Neuronal stem cell (in vitro differentiated cells): ENCODE data around the gene SNURF.

ENCODE experiments used
- DNase-seq: peaks from one replicate; pipeline ENCODE4 v3.0.0-alpha.2; 2013; ENCODE audit warnings: low spot score
- H2AFZ ChIP-seq: one replicate; pipeline ENCODE4 v1.6.1; 2013; ENCODE audit warnings: mild to moderate bottlenecking, low read length, inconsistent platforms
- H2AK5ac ChIP-seq: 2 replicates; pipeline ENCODE4 v1.6.1; 2013; ENCODE audit warnings: low read depth, mild to moderate bottlenecking, inconsistent platforms, low read length, moderate library complexity, mixed read lengths
- H2BK120ac ChIP-seq: 2 replicates; pipeline ENCODE4 v1.6.1; 2013; ENCODE audit warnings: low read depth, mild to moderate bottlenecking, inconsistent platforms, low read length, moderate library complexity, mixed read lengths
- H2BK12ac ChIP-seq: one replicate; pipeline ENCODE4 v1.6.1; 2013; ENCODE audit warnings: low read length, inconsistent platforms
- H2BK15ac ChIP-seq: 2 replicates; pipeline ENCODE4 v1.6.1; 2013; ENCODE audit warnings: mild to moderate bottlenecking, low read length, inconsistent platforms, mixed read lengths
- H2BK5ac ChIP-seq: one replicate; pipeline ENCODE4 v1.6.1; 2013; ENCODE audit warnings: inconsistent platforms, mild to moderate bottlenecking, low read length, moderate library complexity
- H3K14ac ChIP-seq: one replicate; pipeline ENCODE4 v1.6.1; 2013; ENCODE audit warnings: low read length, inconsistent platforms
- H3K18ac ChIP-seq: 2 replicates; pipeline ENCODE4 v1.6.1; 2013; ENCODE audit warnings: low read length, inconsistent platforms
- H3K23ac ChIP-seq: 2 replicates; pipeline ENCODE4 v1.6.1; 2013; ENCODE audit warnings: low read depth, mild to moderate bottlenecking, mixed read lengths, low read length, inconsistent platforms; ENCODE audit not compliant: poor library complexity
- H3K27ac ChIP-seq: replicated peaks from 3 replicates; pipeline ENCODE4 v1.5.1; 2013; ENCODE audit warnings: low read length, inconsistent platforms
- H3K27me3 ChIP-seq, 3 experiments: 2 replicates each; pipeline ENCODE4 v1.6.1; 2013; ENCODE audit warnings: low read length in 3 of 3, mild to moderate bottlenecking in 2 of 3, inconsistent platforms in 1 of 3, low read depth in 1 of 3, mixed read lengths in 1 of 3, moderate library complexity in 1 of 3; ENCODE audit not compliant: control insufficient read depth in 3 of 3, insufficient read depth in 3 of 3
- H3K36me3 ChIP-seq, 2 donors: replicated peaks in 1 of 2; 2 replicates each; pipeline ENCODE4 v1.6.1; 2013; ENCODE audit warnings: low read length in 2 of 2; ENCODE audit not compliant: control insufficient read depth in 2 of 2, insufficient read depth in 2 of 2
- H3K4ac ChIP-seq: 2 replicates; pipeline ENCODE4 v1.6.1; 2013; ENCODE audit warnings: inconsistent platforms, mild to moderate bottlenecking, low read length, moderate library complexity
- H3K4me1 ChIP-seq, 2 donors: 1 replicate in 1 of 2; 2 replicates in 1 of 2; pipeline ENCODE4 v1.6.1; 2013; ENCODE audit warnings: low read length in 2 of 2, low read depth in 1 of 2; ENCODE audit not compliant: control insufficient read depth in 2 of 2, insufficient read depth in 1 of 2
- H3K4me2 ChIP-seq: one replicate; pipeline ENCODE4 v1.6.1; 2013; ENCODE audit warnings: mild to moderate bottlenecking, low read length, inconsistent platforms; ENCODE audit not compliant: insufficient read depth, poor library complexity, severe bottlenecking
- H3K4me3 ChIP-seq, 2 donors: 2 replicates each; pipeline ENCODE4 v1.5.1; 2013; ENCODE audit warnings: low read length in 2 of 2, mild to moderate bottlenecking in 2 of 2, inconsistent platforms in 1 of 2, moderate library complexity in 1 of 2
- H3K79me1 ChIP-seq: one replicate; pipeline ENCODE4 v1.6.1; 2013; ENCODE audit warnings: low read depth, mild to moderate bottlenecking, inconsistent platforms, low read length, moderate library complexity
- H3K9ac ChIP-seq: one replicate; pipeline ENCODE4 v1.6.1; 2013; ENCODE audit warnings: mild to moderate bottlenecking, low read depth, low read length, inconsistent platforms; ENCODE audit not compliant: poor library complexity
- H3K9me3 ChIP-seq, 2 donors: replicated peaks in 1 of 2; 2 replicates each; pipeline versions ENCODE3 to v1.6.1; 2013; ENCODE audit warnings: low read length in 2 of 2, mild to moderate bottlenecking in 2 of 2, inconsistent platforms in 1 of 2, low read depth in 1 of 2, mixed read lengths in 1 of 2, moderate library complexity in 1 of 2; ENCODE audit not compliant: control insufficient read depth in 2 of 2, insufficient read depth in 1 of 2
- H4K8ac ChIP-seq: one replicate; pipeline ENCODE4 v1.6.1; 2013; ENCODE audit warnings: low read depth, mild to moderate bottlenecking, inconsistent platforms, low read length, moderate library complexity
- H4K91ac ChIP-seq: one replicate; pipeline ENCODE4 v1.6.1; 2013; ENCODE audit warnings: low read length, low read depth, mild to moderate bottlenecking, inconsistent platforms; ENCODE audit not compliant: poor library complexity
- WGBS, 2 donors: extraction: QIAGEN DNeasy Blood & Tissue Kit; methylation state at CpG; one replicate each; pipeline ENCODE4 v1.1.7; 2013; ENCODE audit warnings: missing lambda C conversion rate in 2 of 2, mixed read lengths in 1 of 2; ENCODE audit not compliant: insufficient read length in 2 of 2, insufficient replicate concordance in 1 of 2; ENCODE audit errors: extremely low coverage in 2 of 2; 5-methylcytosine and 5-hydroxymethylcytosine counted together

Gene SNURF

GRCh38 chr15:24944954-24945353, 9.8 kb upstream of the SNURF start:
- Histone ChIP-seq H3K4ac (no peak overlapping the region), H3K4me1 (no peaks in the 10 kb centered on the region), H4K8ac (no peak overlapping the region), H3K36me3 (peaks cover 0 to 3% of the 10 kb centered on the region in 2 donors), H2AK5ac (no peak overlapping the region), H2BK15ac (no peak overlapping the region), H4K91ac (no peak overlapping the region), H2AFZ (no peak overlapping the region), H3K18ac (no peak overlapping the region), H3K79me1 (no peaks in the 10 kb centered on the region), H3K9ac (no peak overlapping the region), H3K4me3 (no peak overlapping the region), H3K27ac (no peak overlapping the region), H3K14ac (no peak overlapping the region), H3K4me2 (no peak overlapping the region), H3K9me3 (peaks cover 0 to 2% of the 10 kb centered on the region in 2 donors), H2BK12ac (no peak overlapping the region), H3K23ac (no peak overlapping the region), H2BK5ac (no peak overlapping the region), H3K27me3 (no peaks in the 10 kb centered on the region), H2BK120ac (no peak overlapping the region)
- WGBS, 2 donors = no CpG with 5 or more reads among the region's 1 CpG
- no peak for DNase-seq

DNA sequence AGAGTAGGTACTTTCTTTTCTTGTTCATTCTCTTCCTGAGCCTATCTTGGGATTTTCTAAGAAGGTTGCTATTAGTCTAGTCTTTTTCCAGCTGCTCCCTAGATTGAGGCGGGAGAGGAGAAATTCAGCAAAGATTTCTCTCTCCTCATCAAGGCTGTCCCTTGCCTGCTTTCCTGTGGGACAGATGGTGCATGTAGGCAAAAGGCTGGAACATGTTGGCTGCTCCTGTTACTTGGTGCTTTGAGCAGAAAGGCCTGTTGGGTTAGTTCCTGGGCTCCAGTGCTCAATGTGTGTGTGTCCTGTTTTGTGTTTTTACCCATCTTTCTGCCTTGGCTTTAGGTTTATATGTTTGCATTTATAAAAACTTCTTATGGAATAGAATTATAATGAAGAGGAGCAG, 9.1 kb upstream of the SNURF start:
- H2BK5ac ChIP-seq = no peak overlapping the region
- no peak overlapping the region for H4K8ac ChIP-seq
- H2BK15ac ChIP-seq = no peak overlapping the region
- no peak overlapping the region for H3K18ac ChIP-seq
- no peak overlapping the region for H4K91ac ChIP-seq
- H3K4me1 ChIP-seq = no peaks in the 10 kb centered on the region
- H3K9me3 ChIP-seq = peaks cover 0 to 2% of the 10 kb centered on the region in 2 donors
- H3K27ac ChIP-seq = no peak overlapping the region
- no peak overlapping the region for H3K9ac ChIP-seq
- H3K27me3 ChIP-seq = no peaks in the 10 kb centered on the region
- H3K14ac ChIP-seq = no peak overlapping the region
- H3K4ac ChIP-seq = no peak overlapping the region
- H3K4me3 ChIP-seq = no peak overlapping the region
- no peak overlapping the region for H3K4me2 ChIP-seq
- H3K23ac ChIP-seq = no peak overlapping the region
- DNase-seq = no peak
- H2AFZ ChIP-seq = no peak overlapping the region
- H3K79me1 ChIP-seq = no peaks in the 10 kb centered on the region
- WGBS, 2 donors = no CpG with 5 or more reads among the region's 1 CpG
- peaks cover 0 to 3% of the 10 kb centered on the region in 2 donors for H3K36me3 ChIP-seq
- H2BK120ac ChIP-seq = no peak overlapping the region
- no peak overlapping the region for H2AK5ac ChIP-seq
- no peak overlapping the region for H2BK12ac ChIP-seq

GRCh38 chr15:24948495-24948894, 6.3 kb upstream of the SNURF start:
- Histone ChIP-seq H3K27ac (no peak overlapping the region), H2BK5ac (no peak overlapping the region), H3K4me3 (no peak overlapping the region), H3K4ac (no peak overlapping the region), H4K8ac (no peak overlapping the region), H2AFZ (no peak overlapping the region), H3K4me2 (no peak overlapping the region), H2AK5ac (no peak overlapping the region), H3K4me1 (no peaks in the 10 kb centered on the region), H3K36me3 (peaks cover 0 to 6% of the 10 kb centered on the region in 2 donors), H2BK12ac (no peak overlapping the region), H3K14ac (no peak overlapping the region), H4K91ac (no peak overlapping the region), H3K18ac (no peak overlapping the region), H3K27me3 (no peaks in the 10 kb centered on the region), H2BK15ac (no peak overlapping the region), H3K79me1 (no peaks in the 10 kb centered on the region), H3K23ac (no peak overlapping the region), H3K9me3 (no peaks in the 10 kb centered on the region), H2BK120ac (no peak overlapping the region), H3K9ac (no peak overlapping the region)
- no peak for DNase-seq
- WGBS, 2 donors = no CpG with 5 or more reads among the region's 3 CpGs

DNA sequence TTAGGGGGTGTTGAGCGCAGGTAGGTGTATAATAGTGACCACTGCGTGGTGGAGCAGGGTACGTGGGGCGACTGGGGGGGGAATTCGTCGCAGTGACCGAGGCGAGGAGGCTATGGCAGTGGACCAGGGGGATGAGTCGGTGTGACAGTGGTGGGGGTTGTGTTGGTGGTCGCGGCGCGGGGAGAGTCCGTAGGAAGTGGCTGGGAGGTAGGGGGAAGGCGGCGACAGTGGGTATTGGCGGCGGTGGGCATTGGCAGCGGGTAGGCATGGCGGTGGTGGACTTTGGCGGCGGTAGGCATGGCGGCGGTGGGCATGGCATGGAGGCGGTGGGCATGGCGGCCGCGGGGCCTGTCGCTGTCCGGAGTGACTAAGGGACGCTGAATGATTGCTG, 739 bp downstream of the SNURF start:
- H2BK15ac ChIP-seq = no peak overlapping the region

More for the DNA sequence above, 739 bp downstream of the SNURF start:
- H2BK5ac ChIP-seq = peak overlapping the region; percentile 4
- H3K27me3 ChIP-seq = no peaks in the 10 kb centered on the region
- peak overlapping the region; percentile 93 for H3K9ac ChIP-seq
- peak overlapping the region; percentile 53 for H3K23ac ChIP-seq
- no peak for DNase-seq
- peaks cover 2% of the 10 kb centered on the region for H3K79me1 ChIP-seq
- H3K4me3 ChIP-seq = peak overlapping the region; percentile 94
- peaks cover 2 to 22% of the 10 kb centered on the region in 2 donors for H3K9me3 ChIP-seq
- H3K4me2 ChIP-seq = peak overlapping the region; percentile 43
- peak overlapping the region; percentile 97 for H3K27ac ChIP-seq
- WGBS, 2 donors = no CpG with 5 or more reads among the region's 31 CpGs
- H2BK12ac ChIP-seq = no peak overlapping the region
- H2AFZ ChIP-seq = peak overlapping the region; percentile 69
- peaks cover 0 to 2% of the 10 kb centered on the region in 2 donors for H3K4me1 ChIP-seq
- peaks cover 0 to 24% of the 10 kb centered on the region in 2 donors for H3K36me3 ChIP-seq
- no peak overlapping the region for H3K4ac ChIP-seq
- H2AK5ac ChIP-seq = peak overlapping the region; percentile 65
- H2BK120ac ChIP-seq = no peak overlapping the region
- no peak overlapping the region for H4K8ac ChIP-seq
- peak overlapping the region; percentile 17 for H4K91ac ChIP-seq
- peak overlapping the region; percentile 87 for H3K14ac ChIP-seq
- peak overlapping the region; percentile 29 for H3K18ac ChIP-seq
